ENCODE measurements around the gene LHPP.

GRCh38 chr10:124415210-124415609 lies 46.4 kb upstream of the LHPP start:
- no peak for TF ChIP-seq CTCF (IDR thresholded peaks at IDR 0.05)
- no peak for TF ChIP-seq POLR2A (IDR thresholded peaks at IDR 0.05)
